ENCODE results near the gene CMPK2. TPM values are rescaled to one million over a fixed set of nuclear protein-coding genes. Genes with fewer than 3 reads are reported as not detected.
"Not testable (repeated sequence)": the region's sequence is repeated elsewhere in the genome, so short reads cannot be mapped to it uniquely, and the experiment has no call there.

Gene CMPK2
- total RNA-seq, 1 donor: 1.7 TPM

GRCh38 chr2:6909431-6910385, 44.0 kb upstream of the CMPK2 start:
- no peak for TF ChIP-seq CTCF (IDR thresholded peaks at IDR 0.05; ENCODE audit: insufficient read depth, low read depth, low read length)
- H3K4me3 ChIP-seq (ENCODE audit: low read depth, low read length): no peak overlapping the region
- DNase-seq (ENCODE audit: low read depth): no peak

- H3K4me3 ChIP-seq (ENCODE audit: low read depth, low read length): no peak overlapping the region
- no peak for TF ChIP-seq CTCF (IDR thresholded peaks at IDR 0.05; ENCODE audit: insufficient read depth, low read depth, low read length)
- no peak for DNase-seq (ENCODE audit: low read depth)
Measured at GRCh38 chr2:6908291-6908690, 42.6 kb upstream of the CMPK2 start.

DNA sequence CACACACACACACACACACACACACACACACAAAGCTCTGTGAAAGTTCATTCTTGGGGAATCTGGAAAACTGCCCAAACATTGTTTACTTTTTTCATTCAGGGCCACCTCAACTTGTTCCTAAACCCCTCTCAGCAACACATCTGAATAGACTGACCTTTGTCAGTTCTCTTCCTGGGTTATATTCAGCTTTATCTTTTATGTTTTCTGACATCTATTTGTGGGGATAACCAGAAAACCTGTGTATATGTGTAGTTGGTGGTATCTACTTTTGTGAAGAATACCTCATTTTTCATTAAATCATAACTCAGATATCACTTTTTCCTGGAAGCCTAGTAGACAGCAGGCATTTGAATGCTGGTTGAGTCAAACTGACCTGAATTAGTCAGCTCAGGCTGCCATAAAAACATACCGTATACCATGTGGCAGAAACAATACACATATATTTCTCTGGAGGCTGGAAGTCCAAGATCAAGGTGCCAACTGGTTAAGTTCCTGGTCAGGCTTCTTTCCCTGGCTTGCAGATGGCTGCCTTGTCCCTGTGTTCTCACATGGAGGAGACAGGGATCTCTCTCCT, 40.5 kb upstream of the CMPK2 start:
- no peak for TF ChIP-seq CTCF (IDR thresholded peaks at IDR 0.05; ENCODE audit: insufficient read depth, low read depth, low read length)
- no peak overlapping the region for H3K4me3 ChIP-seq (ENCODE audit: low read depth, low read length)
- no peak for DNase-seq (ENCODE audit: low read depth)

DNA sequence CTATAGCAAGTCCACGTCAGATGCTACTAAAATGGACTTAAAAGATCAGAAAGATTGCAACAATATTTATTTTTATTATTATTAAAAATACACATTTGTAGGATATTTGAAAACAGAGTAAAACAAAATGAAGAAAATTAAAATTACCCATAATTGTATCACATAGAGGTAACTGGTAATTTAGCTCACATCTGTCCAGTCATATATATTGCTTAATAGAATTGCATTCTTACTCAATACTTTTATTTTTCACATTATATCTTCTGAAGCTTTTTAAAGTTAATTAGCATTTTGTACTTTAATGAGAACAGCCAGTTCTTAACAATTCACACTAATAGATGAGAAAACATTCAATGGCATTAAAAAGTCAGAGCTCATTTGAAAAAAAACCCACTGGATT, 40.0 kb upstream of the CMPK2 start:
- no peak for TF ChIP-seq CTCF (IDR thresholded peaks at IDR 0.05; ENCODE audit: insufficient read depth, low read depth, low read length)
- H3K4me3 ChIP-seq (ENCODE audit: low read depth, low read length): no peak overlapping the region
- DNase-seq (ENCODE audit: low read depth): no peak

DNA sequence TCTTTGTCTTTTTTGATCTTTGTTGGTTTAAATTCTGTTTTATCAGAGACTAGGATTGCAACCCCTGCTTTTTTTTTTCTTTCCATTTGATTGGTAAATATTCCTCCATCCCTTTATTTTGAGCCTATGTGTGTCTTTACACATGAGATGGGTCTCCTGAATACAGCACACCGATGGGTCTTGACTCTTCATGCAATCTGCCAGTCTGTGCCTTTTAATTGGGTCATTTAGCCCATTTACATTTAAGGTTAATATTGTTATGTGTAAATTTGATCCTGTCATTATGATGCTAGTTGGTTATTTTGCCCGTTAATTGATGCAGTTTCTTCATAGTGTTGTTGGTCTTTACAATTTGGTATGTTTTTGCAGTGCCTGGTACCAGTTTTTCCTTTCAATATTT, 36.9 kb upstream of the CMPK2 start:
- not testable (repeated sequence) for DNase-seq (ENCODE audit: low read depth); H3K4me3 ChIP-seq (ENCODE audit: low read depth, low read length)

- peak; percentile 52 for TF ChIP-seq CTCF (IDR thresholded peaks at IDR 0.05; ENCODE audit: insufficient read depth, low read depth, low read length)
- no peak overlapping the region for H3K4me3 ChIP-seq (ENCODE audit: low read depth, low read length)
- DNase-seq (ENCODE audit: low read depth): peak; percentile 53
Measured at GRCh38 chr2:6896930-6897759, 31.4 kb upstream of the CMPK2 start.

All from fibroblast of villous mesenchyme (primary cell).